ENCODE data around the gene DLX1. TPM values are rescaled to one million over a fixed set of nuclear protein-coding genes. Genes with fewer than 3 reads are reported as not detected.

The DLX1 gene
- total and polyA plus RNA-seq, 2 of the 8 experiments (the other 6 are each of a cell fraction or from before 2014, with no cell fraction given), result 0.11 TPM; not detected in 1

DNA sequence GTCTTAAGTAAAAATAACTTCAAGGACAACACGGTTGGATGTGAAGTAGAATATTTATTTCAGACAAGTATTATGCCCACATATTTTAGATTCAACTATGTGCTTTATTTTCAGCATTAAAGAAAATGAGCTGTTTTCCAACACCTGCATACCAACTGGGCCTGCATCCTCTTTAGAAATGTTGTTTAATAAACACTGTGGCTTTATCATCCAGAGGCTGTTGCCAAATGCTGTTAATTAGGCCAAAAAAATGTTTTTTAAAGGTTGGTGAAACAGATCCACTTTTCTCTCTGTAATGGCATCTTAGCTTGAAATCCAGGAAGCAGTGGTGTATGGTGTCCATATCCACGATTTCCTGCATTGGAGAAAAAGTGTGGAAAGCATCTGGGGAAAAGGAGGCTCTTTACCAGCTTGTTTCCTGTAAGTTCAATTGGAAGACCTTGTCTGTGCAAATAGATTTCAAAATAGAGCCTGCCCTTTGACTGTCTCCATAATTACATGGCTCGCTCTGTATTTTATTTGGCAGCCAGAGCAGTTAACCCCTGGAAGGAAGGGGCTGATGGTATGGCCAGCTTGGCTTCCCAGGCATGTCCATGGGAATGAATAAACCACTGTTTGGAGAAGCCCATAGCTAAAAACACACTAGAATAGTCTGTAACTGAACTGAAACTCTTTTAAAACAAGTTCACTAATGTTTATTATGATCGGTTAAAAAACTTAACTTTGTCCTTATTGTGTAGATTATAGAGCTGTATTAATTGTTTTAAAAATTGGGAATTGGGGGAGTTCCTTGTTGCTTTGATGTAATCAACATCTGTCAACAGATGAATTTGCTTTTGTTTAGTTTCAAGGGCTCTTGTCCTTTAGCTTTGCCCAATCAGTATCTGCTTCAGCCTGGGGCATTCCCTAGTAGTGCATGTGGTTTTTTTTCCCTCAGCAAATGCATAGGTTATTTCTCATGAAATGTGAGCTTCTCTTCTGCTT lies 33.0 kb upstream of the DLX1 start:
- H2AK5ac ChIP-seq (ENCODE audit: low read depth, low read length), result no peak overlapping the region
- H2BK12ac ChIP-seq (ENCODE audit: low read depth, low read length), result no peak overlapping the region
- no peak overlapping the region for H3K4me3 ChIP-seq (ENCODE audit: extremely low read depth in 1 of 4, insufficient read depth in 2 of 4, low read depth in 3 of 4, low read length in 4 of 4)
- DNase-seq (ENCODE audit: low read depth in 1 of 2, low spot score in 2 of 2) (no peak), FAIRE-seq (no peak)
- ChIA-PET POLR2A (ENCODE audit: partially characterized antibody) (interaction anchor here (0.6 to 1.8 kb wide), 4 partner anchors 10 to 52 kb away, joined by 3 to 7 read pairs (median 3); no protein-coding TSS in a partner anchor), CTCF (ENCODE audit: partially characterized antibody) (interaction anchor here (0.9 to 1.7 kb wide), 7 partner anchors 8 to 75 kb away, joined by 3 to 4 read pairs (median 3); no protein-coding TSS in a partner anchor)
- H3K9me3 ChIP-seq (ENCODE audit: insufficient read depth in 2 of 2, low read depth in 1 of 2, low read length in 1 of 2), result no peaks in the 10 kb centered on the region
- H3K36me3 ChIP-seq (ENCODE audit: control insufficient read depth in 2 of 4, insufficient read depth in 4 of 4, low read length in 3 of 4), result no peaks in the 10 kb centered on the region
- no peak overlapping the region for H4K91ac ChIP-seq (replicated peaks; ENCODE audit: insufficient read length, low read length)
- no peaks in the 10 kb centered on the region for H4K20me1 ChIP-seq (replicated peaks in 1 of 2; ENCODE audit: control insufficient read depth in 1 of 2, insufficient read depth in 2 of 2, low read length in 2 of 2)
- H3K14ac ChIP-seq (ENCODE audit: insufficient read length), result no peak overlapping the region
- no peak overlapping the region for H2AFZ ChIP-seq (ENCODE audit: low read length)
- H3K27me3 ChIP-seq (replicated peaks in 1 of 4; ENCODE audit: control insufficient read depth in 3 of 4, extremely low read depth in 1 of 4, insufficient read depth in 3 of 4, low read length in 3 of 4), result no peaks in the 10 kb centered on the region
- H2BK15ac ChIP-seq (ENCODE audit: low read length), result no peak overlapping the region
- H3K9ac ChIP-seq (replicated peaks in 1 of 4; ENCODE audit: extremely low read depth in 1 of 4, low read depth in 3 of 4, low read length in 3 of 4), result no peak overlapping the region
- H2BK120ac ChIP-seq (replicated peaks; ENCODE audit: low read depth, low read length), result no peak overlapping the region
- H3K23ac ChIP-seq (ENCODE audit: insufficient read length), result no peak overlapping the region
- H2BK5ac ChIP-seq (ENCODE audit: low read depth, low read length), result no peak overlapping the region
- H3K4me2 ChIP-seq (ENCODE audit: insufficient read depth in 1 of 2, low read depth in 2 of 2, low read length in 2 of 2), result no peak overlapping the region
- WGBS, 2 experiments (ENCODE audit: extremely low coverage in 1 of 2, insufficient coverage in 1 of 2, insufficient read length in 1 of 2, insufficient replicate concordance in 2 of 2, low coverage in 1 of 2, low lambda C conversion rate in 2 of 2, missing lambda C conversion rate in 1 of 2), result 66% methylated on average over 4 of the region's 4 CpGs; no CpG with 5 or more reads in 1 of the 2 experiments
- no peaks in the 10 kb centered on the region for H3K23me2 ChIP-seq (ENCODE audit: low read depth, low read length)
- no peaks in the 10 kb centered on the region for H3K79me2 ChIP-seq (ENCODE audit: control insufficient read depth in 1 of 2, insufficient read depth in 2 of 2, low read length in 2 of 2)
- H3K79me1 ChIP-seq (ENCODE audit: low read depth, low read length), result no peaks in the 10 kb centered on the region
- no peak overlapping the region for H3K18ac ChIP-seq (ENCODE audit: extremely low read depth, low read length)
- no peak overlapping the region for H2BK20ac ChIP-seq (ENCODE audit: low read length)
- TF ChIP-seq, protein P1, sequence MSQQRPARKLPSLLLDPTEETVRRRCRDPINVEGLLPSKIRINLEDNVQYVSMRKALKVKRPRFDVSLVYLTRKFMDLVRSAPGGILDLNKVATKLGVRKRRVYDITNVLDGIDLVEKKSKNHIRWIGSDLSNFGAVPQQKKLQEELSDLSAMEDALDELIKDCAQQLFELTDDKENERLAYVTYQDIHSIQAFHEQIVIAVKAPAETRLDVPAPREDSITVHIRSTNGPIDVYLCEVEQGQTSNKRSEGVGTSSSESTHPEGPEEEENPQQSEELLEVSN (IDR thresholded peaks at IDR 0.05), result no peak
- TF ChIP-seq, protein P2, sequence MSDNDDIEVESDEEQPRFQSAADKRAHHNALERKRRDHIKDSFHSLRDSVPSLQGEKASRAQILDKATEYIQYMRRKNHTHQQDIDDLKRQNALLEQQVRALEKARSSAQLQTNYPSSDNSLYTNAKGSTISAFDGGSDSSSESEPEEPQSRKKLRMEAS (IDR thresholded peaks at IDR 0.05), result no peak
- TF ChIP-seq RFX5 (IDR thresholded peaks at IDR 0.05; ENCODE audit: borderline replicate concordance, low read depth, low read length) (no peak), SP2 (IDR thresholded peaks at IDR 0.05; ENCODE audit: low read length) (no peak), SIRT6 (IDR thresholded peaks at IDR 0.05; ENCODE audit: low read length) (no peak), KDM5A (IDR thresholded peaks at IDR 0.05; ENCODE audit: low read length) (no peak), BCL11A (IDR thresholded peaks at IDR 0.05; ENCODE audit: low read depth in 2 of 2, low read length in 2 of 2) (no peak)
- no peak overlapping the region for H4K8ac ChIP-seq (ENCODE audit: extremely low read depth, insufficient read depth, low read length)
- no peaks in the 10 kb centered on the region; a peak in 2 of 7 replicates for H3K4me1 ChIP-seq (replicated peaks in 1 of 4; ENCODE audit: control insufficient read depth in 3 of 4, insufficient read depth in 4 of 4, low read length in 3 of 4)
- H3K4ac ChIP-seq (replicated peaks; ENCODE audit: insufficient read length, low read depth, low read length), result no peak overlapping the region
- H4K5ac ChIP-seq (ENCODE audit: insufficient read length, low read depth, low read length), result no peak overlapping the region
- H3K27ac ChIP-seq (ENCODE audit: low read depth, low read length), result no peak overlapping the region
- H3K56ac ChIP-seq (replicated peaks; ENCODE audit: insufficient read length, low read depth, low read length), result no peak overlapping the region

Measured in H1 (cell line).